ENCODE results near the gene UVRAG.

DNA sequence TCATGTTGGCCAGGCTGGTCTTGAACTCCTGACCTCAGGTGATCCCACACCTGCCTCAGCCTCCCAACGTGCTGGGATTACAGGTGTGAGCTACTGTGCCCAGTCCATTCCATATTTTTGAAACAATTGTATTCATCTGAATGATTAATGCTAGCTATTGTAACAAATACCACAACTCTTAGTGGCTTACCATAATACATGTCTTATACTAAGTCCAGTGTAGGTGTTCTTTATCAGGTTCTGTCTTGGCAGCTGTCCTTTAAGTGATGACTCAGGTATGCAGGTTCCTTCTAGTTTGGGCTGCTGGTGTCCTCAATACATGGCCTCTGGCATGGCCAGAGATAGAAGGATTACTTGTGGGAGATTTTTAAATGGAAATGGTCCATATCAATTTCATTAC, 39.0 kb downstream of the UVRAG start:
- no peak for TF ChIP-seq POLR2A (IDR thresholded peaks at IDR 0.05)
- TF ChIP-seq, protein P1, sequence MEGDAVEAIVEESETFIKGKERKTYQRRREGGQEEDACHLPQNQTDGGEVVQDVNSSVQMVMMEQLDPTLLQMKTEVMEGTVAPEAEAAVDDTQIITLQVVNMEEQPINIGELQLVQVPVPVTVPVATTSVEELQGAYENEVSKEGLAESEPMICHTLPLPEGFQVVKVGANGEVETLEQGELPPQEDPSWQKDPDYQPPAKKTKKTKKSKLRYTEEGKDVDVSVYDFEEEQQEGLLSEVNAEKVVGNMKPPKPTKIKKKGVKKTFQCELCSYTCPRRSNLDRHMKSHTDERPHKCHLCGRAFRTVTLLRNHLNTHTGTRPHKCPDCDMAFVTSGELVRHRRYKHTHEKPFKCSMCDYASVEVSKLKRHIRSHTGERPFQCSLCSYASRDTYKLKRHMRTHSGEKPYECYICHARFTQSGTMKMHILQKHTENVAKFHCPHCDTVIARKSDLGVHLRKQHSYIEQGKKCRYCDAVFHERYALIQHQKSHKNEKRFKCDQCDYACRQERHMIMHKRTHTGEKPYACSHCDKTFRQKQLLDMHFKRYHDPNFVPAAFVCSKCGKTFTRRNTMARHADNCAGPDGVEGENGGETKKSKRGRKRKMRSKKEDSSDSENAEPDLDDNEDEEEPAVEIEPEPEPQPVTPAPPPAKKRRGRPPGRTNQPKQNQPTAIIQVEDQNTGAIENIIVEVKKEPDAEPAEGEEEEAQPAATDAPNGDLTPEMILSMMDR (IDR thresholded peaks at IDR 0.05) = no peak
